Measurements from ENCODE around the gene ZNF385B.

GRCh38 chr2:179528576-179529069 is 332.8 kb downstream of the ZNF385B start:
- TF ChIP-seq CTCF (IDR thresholded peaks at IDR 0.05; ENCODE audit: low read depth, low read length, missing input control), result no peak
- TF ChIP-seq FOXA2 (IDR thresholded peaks at IDR 0.05), result no peak
- TF ChIP-seq FOXA1 (IDR thresholded peaks at IDR 0.05), result no peak
- no peak for TF ChIP-seq MAX (IDR thresholded peaks at IDR 0.05)
- TF ChIP-seq HNF4G (IDR thresholded peaks at IDR 0.05), result no peak
- no peak for TF ChIP-seq GABPA (IDR thresholded peaks at IDR 0.05 in 1 of 2, conservative IDR thresholded peaks at IDR 0.05 in 1 of 2)
- TF ChIP-seq EGR1 (IDR thresholded peaks at IDR 0.05; ENCODE audit: low read depth in 2 of 2), result no peak
- TF ChIP-seq ATF3 (IDR thresholded peaks at IDR 0.05), result no peak
